K562 (cell line): ENCODE results near the gene PBX4. TPM values are rescaled to one million over a fixed set of nuclear protein-coding genes. Genes with fewer than 3 reads are reported as not detected.

Source experiments
- CTBP1 ChIP-seq: fragments of 450-650 bp; IDR thresholded peaks from 2 replicates; pipeline ENCODE4 v1.6.1; 2016; ENCODE audit warnings: borderline replicate concordance
- DACH1 ChIP-seq: fragments of 450-650 bp; IDR thresholded peaks from 2 replicates; pipeline ENCODE4 v1.6.1; 2018; ENCODE audit not compliant: partially characterized antibody
- MBD2 ChIP-seq: sonication (generic); IDR thresholded peaks from 2 replicates; pipeline ENCODE4 v1.6.1; 2016; ENCODE audit warnings: low read depth, borderline replicate concordance
- MTA3 ChIP-seq: fragments of 450-650 bp; formaldehyde crosslinking; IDR thresholded peaks from 2 replicates; pipeline ENCODE4 v1.6.1; 2017; ENCODE audit warnings: mild to moderate bottlenecking, borderline replicate concordance
- MXI1 ChIP-seq: IDR thresholded peaks from 2 replicates; pipeline ENCODE4 v1.6.1; 2011; ENCODE audit warnings: low read depth, mild to moderate bottlenecking, improper control_type of control experiment, low read length
- NELFE ChIP-seq: IDR thresholded peaks from 2 replicates; pipeline ENCODE4 v1.6.1; 2011; ENCODE audit warnings: mild to moderate bottlenecking; ENCODE audit not compliant: insufficient read depth, insufficient read length
- NFIX ChIP-seq: fragments of 250-450 bp; sonication (Bioruptor Pico); IDR thresholded peaks from 2 replicates; pipeline ENCODE4 v1.4.0; 2020; ENCODE audit warnings: low read depth, mild to moderate bottlenecking, moderate library complexity
- NONO ChIP-seq, 2 experiments: fragments of 200-400 bp in 1 of 2; fragments of 450-650 bp in 1 of 2; formaldehyde crosslinking in 1 of 2; IDR thresholded peaks; 2 replicates each; pipeline ENCODE4 v1.6.1; 2017; ENCODE audit warnings: low read depth in 2 of 2, mild to moderate bottlenecking in 2 of 2, moderate library complexity in 2 of 2, low read length in 1 of 2
- NR1H2 ChIP-seq: sonication (generic); formaldehyde crosslinking; IDR thresholded peaks from 2 replicates; pipeline ENCODE4 v1.4.0; 2020; ENCODE audit warnings: mild to moderate bottlenecking, missing genetic modification reagents
- PHF8 ChIP-seq: fragments of 200-600 bp; sonication (generic); IDR thresholded peaks from 2 replicates; pipeline ENCODE4 v1.6.1; 2012; ENCODE audit warnings: mixed run types, mild to moderate bottlenecking, inconsistent platforms, low read length, moderate library complexity, borderline replicate concordance
- RAD21 ChIP-seq, 2 experiments: fragments of 250-450 bp in 1 of 2; fragments of 450-650 bp in 1 of 2; sonication (Bioruptor Pico) in 1 of 2; formaldehyde crosslinking in 1 of 2; IDR thresholded peaks in 1 of 2; conservative IDR thresholded peaks in 1 of 2; 2 replicates each; pipeline versions ENCODE4 v1.4.0 to v1.8.0; 2020 to 2022; ENCODE audit warnings: mild to moderate bottlenecking in 2 of 2, moderate library complexity in 1 of 2
- RBM34 ChIP-seq: fragments of 200-400 bp; formaldehyde crosslinking; IDR thresholded peaks from 2 replicates; pipeline ENCODE4 v1.6.1; 2018; ENCODE audit warnings: low read length, borderline replicate concordance; ENCODE audit not compliant: insufficient read depth
- TGIF2 ChIP-seq: sonication (generic); formaldehyde crosslinking; IDR thresholded peaks from 2 replicates; pipeline ENCODE4 v1.8.1; 2022; ENCODE audit warnings: mild to moderate bottlenecking, missing genetic modification reagents, moderate library complexity
- TRIM24 ChIP-seq, 2 experiments: fragments of 450-650 bp; IDR thresholded peaks; 2 replicates each; pipeline ENCODE4 v1.6.1; 2016
- WHSC1 ChIP-seq: IDR thresholded peaks from one replicate; pipeline ENCODE4 v1.6.1; 2012; ENCODE audit warnings: low read length, control low read depth, inconsistent platforms
- XRCC3 ChIP-seq: fragments of 450-650 bp; IDR thresholded peaks from 2 replicates; pipeline ENCODE4 v1.6.1; 2017; ENCODE audit warnings: mild to moderate bottlenecking, moderate library complexity
- ZBTB12 ChIP-seq: fragments of 250-450 bp; sonication (Bioruptor Pico); IDR thresholded peaks from 2 replicates; pipeline ENCODE4 v1.4.0; 2020
- ZNF124 ChIP-seq: sonication (generic); formaldehyde crosslinking; IDR thresholded peaks from 2 replicates; pipeline ENCODE4 v1.8.1; 2022; ENCODE audit warnings: missing genetic modification reagents
- ZNF217 ChIP-seq: sonication (generic); formaldehyde crosslinking; IDR thresholded peaks from 2 replicates; pipeline ENCODE4 v1.8.0; 2022; ENCODE audit warnings: mild to moderate bottlenecking, missing genetic modification reagents
- ZNF324 ChIP-seq: fragments of 250-450 bp; sonication (Bioruptor Pico); IDR thresholded peaks from 2 replicates; pipeline ENCODE4 v1.4.0; 2020; ENCODE audit warnings: mild to moderate bottlenecking
- polyA plus RNA-seq, 8 experiments: library from polyadenylated mRNA; depleted of rRNA in 4 of 8; stranded (reverse) in 5 of 8; unstranded in 3 of 8; fragments of >200 nt; fragmentation: Nextera tagmentation in 2 of 8; fragmentation: Illumina TruSeq in 1 of 8; extraction: Ambion mirVana in 2 of 8; extraction: Trizol in 1 of 8; gene quantifications; 2 replicates each; pipeline versions ENCODE4 v1.2.1 to v1.2.3, GENCODE V29; 2011 to 2014; ENCODE audit warnings: inconsistent platforms in 1 of 8, missing spikeins in 1 of 8
- total RNA-seq, 7 experiments: library from RNA; depleted of rRNA in 6 of 7; stranded (reverse); fragments of >200 nt in 6 of 7; fragmentation: Illumina TruSeq in 2 of 7; extraction: Trizol in 2 of 7; gene quantifications; 2 replicates each; pipeline versions ENCODE4 v1.2.1 to v1.2.3, GENCODE V29; 2011 to 2021; ENCODE audit warnings: low replicate concordance in 1 of 7
- TF ChIP-seq, protein P1 (sequence below): fragments of 150-350 bp; conservative IDR thresholded peaks from 2 replicates; pipeline ENCODE4 v1.6.1; 2014; ENCODE audit warnings: low read length
- TF ChIP-seq, protein P2 (sequence below), 2 experiments: fragments of 250-450 bp in 1 of 2; fragments of 450-650 bp in 1 of 2; sonication (Bioruptor Pico) in 1 of 2; IDR thresholded peaks; 2 replicates each; pipeline versions ENCODE4 v1.6.1 to v1.8.0; 2016 to 2021; ENCODE audit warnings: mild to moderate bottlenecking in 2 of 2, moderate library complexity in 2 of 2, missing compliant biosample characterization in 1 of 2, missing genetic modification characterization in 1 of 2

The PBX4 gene
- total and polyA plus RNA-seq, 9 of the 15 experiments (the other 6 are each of a cell fraction or from before 2014, with no cell fraction given), result 0.11 to 3.8 (median 1.6) TPM; not detected in 1

GRCh38 chr19:19663256-19664120 is 45.0 kb upstream of the PBX4 start, which contains the start of gene ATP13A1 (continued):
- peak in 1 of 2 experiments; percentile 81 for TF ChIP-seq NONO (IDR thresholded peaks at IDR 0.05; ENCODE audit: low read depth in 2 of 2, low read length in 1 of 2)
- TF ChIP-seq RAD21 (CRISPR knock-in tag; conservative IDR thresholded peaks at IDR 0.05 in 1 of 2, IDR thresholded peaks at IDR 0.05 in 1 of 2), result no peak
- TF ChIP-seq MXI1, result peak; percentile 74
- 0 out of 2 replicates have a peak, but pooled peaks have one; percentile 57 for TF ChIP-seq TGIF2
- no peak for TF ChIP-seq NELFE
- TF ChIP-seq ZNF124, result no peak
- TF ChIP-seq, protein P1, sequence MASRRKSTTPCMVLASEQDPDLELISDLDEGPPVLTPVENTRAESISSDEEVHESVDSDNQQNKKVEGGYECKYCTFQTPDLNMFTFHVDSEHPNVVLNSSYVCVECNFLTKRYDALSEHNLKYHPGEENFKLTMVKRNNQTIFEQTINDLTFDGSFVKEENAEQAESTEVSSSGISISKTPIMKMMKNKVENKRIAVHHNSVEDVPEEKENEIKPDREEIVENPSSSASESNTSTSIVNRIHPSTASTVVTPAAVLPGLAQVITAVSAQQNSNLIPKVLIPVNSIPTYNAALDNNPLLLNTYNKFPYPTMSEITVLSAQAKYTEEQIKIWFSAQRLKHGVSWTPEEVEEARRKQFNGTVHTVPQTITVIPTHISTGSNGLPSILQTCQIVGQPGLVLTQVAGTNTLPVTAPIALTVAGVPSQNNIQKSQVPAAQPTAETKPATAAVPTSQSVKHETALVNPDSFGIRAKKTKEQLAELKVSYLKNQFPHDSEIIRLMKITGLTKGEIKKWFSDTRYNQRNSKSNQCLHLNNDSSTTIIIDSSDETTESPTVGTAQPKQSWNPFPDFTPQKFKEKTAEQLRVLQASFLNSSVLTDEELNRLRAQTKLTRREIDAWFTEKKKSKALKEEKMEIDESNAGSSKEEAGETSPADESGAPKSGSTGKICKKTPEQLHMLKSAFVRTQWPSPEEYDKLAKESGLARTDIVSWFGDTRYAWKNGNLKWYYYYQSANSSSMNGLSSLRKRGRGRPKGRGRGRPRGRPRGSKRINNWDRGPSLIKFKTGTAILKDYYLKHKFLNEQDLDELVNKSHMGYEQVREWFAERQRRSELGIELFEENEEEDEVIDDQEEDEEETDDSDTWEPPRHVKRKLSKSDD, result 0 out of 2 replicates have a peak, but pooled peaks have one; percentile 73
- peak; percentile 33; the same call in 1 of the 2 replicates for TF ChIP-seq CTBP1
- TF ChIP-seq XRCC3, result no peak
- TF ChIP-seq MBD2, result peak; percentile 66
- TF ChIP-seq MTA3, result peak; percentile 60; the same call in 1 of the 2 replicates
- no peak for TF ChIP-seq RBM34
- TF ChIP-seq, protein P2, sequence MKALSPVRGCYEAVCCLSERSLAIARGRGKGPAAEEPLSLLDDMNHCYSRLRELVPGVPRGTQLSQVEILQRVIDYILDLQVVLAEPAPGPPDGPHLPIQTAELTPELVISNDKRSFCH (CRISPR knock-in tag; IDR thresholded peaks at IDR 0.05), result no peak
- TF ChIP-seq, protein P2 (tag; IDR thresholded peaks at IDR 0.05), result peak; percentile 91
- no peak for TF ChIP-seq NR1H2
- TF ChIP-seq ZNF217 (CRISPR knock-in tag), result no peak
- no peak for TF ChIP-seq NFIX
- no peak for TF ChIP-seq DACH1
- TF ChIP-seq ZBTB12 (CRISPR knock-in tag), result peak; percentile 69
- TF ChIP-seq PHF8, result peak; percentile 88; the same call in 1 of the 2 replicates
- no peak for TF ChIP-seq WHSC1
- no peak for TF ChIP-seq ZNF324 (CRISPR knock-in tag)
- no peak for TF ChIP-seq TRIM24 (IDR thresholded peaks at IDR 0.05)
